ENCODE results near the gene BCORL1.

The BCORL1 gene

DNA sequence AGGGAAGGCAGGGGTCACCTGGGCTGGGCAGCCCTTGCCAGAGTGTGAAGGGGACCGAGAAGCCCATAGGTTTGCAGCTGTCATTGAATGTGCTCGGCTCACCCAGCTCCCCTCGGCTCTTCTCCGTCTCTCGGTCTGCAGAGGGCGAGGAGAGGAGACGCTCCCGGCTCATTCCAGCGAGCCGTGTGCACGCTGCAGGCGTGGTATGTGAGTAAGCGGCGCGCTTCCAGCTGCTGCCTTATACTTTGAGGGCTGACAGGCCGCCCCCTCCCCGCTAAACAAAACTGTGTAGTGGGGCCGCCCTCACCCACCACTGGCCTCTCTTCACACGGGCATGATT lies 23.0 kb upstream of the BCORL1 start:
- no peak for DNase-seq (ENCODE audit: low read depth)
- TF ChIP-seq, protein P1, sequence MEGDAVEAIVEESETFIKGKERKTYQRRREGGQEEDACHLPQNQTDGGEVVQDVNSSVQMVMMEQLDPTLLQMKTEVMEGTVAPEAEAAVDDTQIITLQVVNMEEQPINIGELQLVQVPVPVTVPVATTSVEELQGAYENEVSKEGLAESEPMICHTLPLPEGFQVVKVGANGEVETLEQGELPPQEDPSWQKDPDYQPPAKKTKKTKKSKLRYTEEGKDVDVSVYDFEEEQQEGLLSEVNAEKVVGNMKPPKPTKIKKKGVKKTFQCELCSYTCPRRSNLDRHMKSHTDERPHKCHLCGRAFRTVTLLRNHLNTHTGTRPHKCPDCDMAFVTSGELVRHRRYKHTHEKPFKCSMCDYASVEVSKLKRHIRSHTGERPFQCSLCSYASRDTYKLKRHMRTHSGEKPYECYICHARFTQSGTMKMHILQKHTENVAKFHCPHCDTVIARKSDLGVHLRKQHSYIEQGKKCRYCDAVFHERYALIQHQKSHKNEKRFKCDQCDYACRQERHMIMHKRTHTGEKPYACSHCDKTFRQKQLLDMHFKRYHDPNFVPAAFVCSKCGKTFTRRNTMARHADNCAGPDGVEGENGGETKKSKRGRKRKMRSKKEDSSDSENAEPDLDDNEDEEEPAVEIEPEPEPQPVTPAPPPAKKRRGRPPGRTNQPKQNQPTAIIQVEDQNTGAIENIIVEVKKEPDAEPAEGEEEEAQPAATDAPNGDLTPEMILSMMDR (IDR thresholded peaks at IDR 0.05; ENCODE audit: insufficient read depth, low read depth, low read length, missing control alignments): no peak

GRCh38 chrX:129961180-129962083 lies 21.0 kb upstream of the BCORL1 start:
- peak; percentile 83 for DNase-seq (ENCODE audit: low read depth)
- peak overlapping the region; percentile 60 for H3K4me3 ChIP-seq (ENCODE audit: low read depth, low read length)
- TF ChIP-seq, protein P1 (IDR thresholded peaks at IDR 0.05; ENCODE audit: insufficient read depth, low read depth, low read length, missing control alignments): no peak

More for the DNA sequence above, 23.0 kb upstream of the BCORL1 start:
- H3K4me3 ChIP-seq (ENCODE audit: low read depth, low read length): no peak overlapping the region

- H3K4me3 ChIP-seq (ENCODE audit: low read depth, low read length): no peak overlapping the region
- TF ChIP-seq, protein P1 (IDR thresholded peaks at IDR 0.05; ENCODE audit: insufficient read depth, low read depth, low read length, missing control alignments): no peak
- DNase-seq (ENCODE audit: low read depth): no peak
These were observed 18.7 kb upstream of the BCORL1 start for GRCh38 chrX:129963729-129964128.

GRCh38 chrX:129965166-129965565 lies 17.3 kb upstream of the BCORL1 start:
- TF ChIP-seq, protein P1 (IDR thresholded peaks at IDR 0.05; ENCODE audit: insufficient read depth, low read depth, low read length, missing control alignments): no peak
- no peak overlapping the region for H3K4me3 ChIP-seq (ENCODE audit: low read depth, low read length)

DNA sequence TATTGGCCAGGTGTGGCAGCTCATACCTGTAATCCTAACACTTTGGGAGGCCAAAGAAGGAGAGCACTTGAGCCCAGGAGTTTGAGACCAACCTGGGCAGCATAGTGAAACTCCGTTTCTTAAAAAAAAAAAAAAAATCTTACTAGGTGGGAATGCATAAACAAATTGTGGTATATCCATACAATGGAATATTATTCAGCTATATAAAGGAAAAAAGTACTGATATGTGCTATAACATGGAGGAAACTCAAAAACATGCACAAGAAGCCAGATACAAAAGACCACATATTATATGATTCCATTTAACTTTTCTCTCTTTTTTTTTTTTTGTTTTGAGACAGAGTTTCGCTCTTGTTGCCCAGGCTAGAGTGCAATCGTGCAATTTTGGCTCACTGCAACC lies 13.5 kb upstream of the BCORL1 start:
- H3K4me3 ChIP-seq (ENCODE audit: low read depth, low read length): no peak overlapping the region
- TF ChIP-seq, protein P1 (IDR thresholded peaks at IDR 0.05; ENCODE audit: insufficient read depth, low read depth, low read length, missing control alignments): no peak
- no peak for DNase-seq (ENCODE audit: low read depth)

More at GRCh38 chrX:129965166-129965565, 17.3 kb upstream of the BCORL1 start:
- no peak for DNase-seq (ENCODE audit: low read depth)

DNA sequence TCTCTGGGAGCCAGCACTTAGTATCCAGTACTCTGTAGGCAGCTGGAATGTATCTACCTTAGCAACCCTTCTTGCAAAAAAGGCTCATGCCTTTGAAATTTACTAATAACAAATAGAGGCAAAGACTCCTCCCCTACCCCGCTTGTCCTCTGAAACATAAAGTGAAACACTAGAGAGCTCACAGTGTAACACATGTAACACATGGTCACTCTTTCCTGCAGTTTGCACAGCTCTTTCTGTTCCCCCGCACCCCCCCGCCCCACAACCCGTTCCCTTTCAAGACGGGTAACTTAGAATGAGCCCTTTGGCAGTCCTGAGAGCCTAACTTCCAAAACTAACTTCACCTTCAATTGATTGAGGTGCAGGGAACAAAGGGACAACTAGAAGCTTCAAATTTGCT lies 6.0 kb upstream of the BCORL1 start:
- TF ChIP-seq, protein P1 (IDR thresholded peaks at IDR 0.05; ENCODE audit: insufficient read depth, low read depth, low read length, missing control alignments): no peak
- peak; percentile 65 for DNase-seq (ENCODE audit: low read depth)
- H3K4me3 ChIP-seq (ENCODE audit: low read depth, low read length): no peak overlapping the region

Measured in GM12865 (cell line).